GM08714 (cell line): ENCODE data around the gene FMOD.

ENCODE experiments used
- H3K4me3 ChIP-seq: fragments of 200-500 bp; sonication (Bioruptor generic); 2 replicates; pipeline ENCODE4 v1.5.1; 2014; ENCODE audit warnings: mild to moderate bottlenecking, low read length, inconsistent platforms
- ZNF274 ChIP-seq: IDR thresholded peaks from 2 replicates; pipeline ENCODE4 v1.6.1; 2012; ENCODE audit warnings: mild to moderate bottlenecking, low read depth, low read length

Gene FMOD

DNA sequence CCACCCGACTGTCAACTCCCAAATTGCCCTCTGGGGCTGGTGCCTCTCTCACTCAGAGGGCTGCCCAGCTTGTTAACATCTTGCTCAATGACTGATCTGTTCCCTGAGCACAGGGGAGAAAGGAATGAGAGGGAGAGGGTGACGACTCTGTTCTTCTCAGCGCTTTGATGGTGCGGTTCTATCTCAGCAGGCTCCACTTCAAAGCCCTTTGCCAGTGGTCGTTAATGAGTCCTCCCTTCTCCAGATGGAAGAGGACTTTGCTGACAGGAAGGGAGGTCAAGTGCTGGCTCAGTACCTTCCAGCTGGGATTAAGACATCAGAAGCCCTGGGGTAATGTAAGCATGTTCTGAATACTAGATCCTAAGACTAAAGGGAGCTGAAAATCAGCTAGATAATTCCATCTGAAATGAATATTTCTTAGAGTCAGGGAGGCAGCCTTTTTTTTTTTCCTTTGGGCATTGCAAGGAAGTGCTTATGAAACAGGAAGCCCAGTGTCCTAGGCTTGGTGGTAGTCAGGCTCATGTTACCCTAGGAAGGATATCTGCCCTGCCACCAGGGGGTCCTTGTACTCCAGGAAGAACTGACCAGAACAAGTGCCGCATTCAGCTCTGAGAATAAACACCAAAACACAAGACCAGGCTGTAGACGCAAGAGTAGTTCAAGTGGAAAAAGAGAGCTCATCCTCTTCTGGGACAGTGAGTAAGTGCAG lies 4.7 kb downstream of the FMOD start:
- no peak overlapping the region for H3K4me3 ChIP-seq
- no peak for TF ChIP-seq ZNF274

DNA sequence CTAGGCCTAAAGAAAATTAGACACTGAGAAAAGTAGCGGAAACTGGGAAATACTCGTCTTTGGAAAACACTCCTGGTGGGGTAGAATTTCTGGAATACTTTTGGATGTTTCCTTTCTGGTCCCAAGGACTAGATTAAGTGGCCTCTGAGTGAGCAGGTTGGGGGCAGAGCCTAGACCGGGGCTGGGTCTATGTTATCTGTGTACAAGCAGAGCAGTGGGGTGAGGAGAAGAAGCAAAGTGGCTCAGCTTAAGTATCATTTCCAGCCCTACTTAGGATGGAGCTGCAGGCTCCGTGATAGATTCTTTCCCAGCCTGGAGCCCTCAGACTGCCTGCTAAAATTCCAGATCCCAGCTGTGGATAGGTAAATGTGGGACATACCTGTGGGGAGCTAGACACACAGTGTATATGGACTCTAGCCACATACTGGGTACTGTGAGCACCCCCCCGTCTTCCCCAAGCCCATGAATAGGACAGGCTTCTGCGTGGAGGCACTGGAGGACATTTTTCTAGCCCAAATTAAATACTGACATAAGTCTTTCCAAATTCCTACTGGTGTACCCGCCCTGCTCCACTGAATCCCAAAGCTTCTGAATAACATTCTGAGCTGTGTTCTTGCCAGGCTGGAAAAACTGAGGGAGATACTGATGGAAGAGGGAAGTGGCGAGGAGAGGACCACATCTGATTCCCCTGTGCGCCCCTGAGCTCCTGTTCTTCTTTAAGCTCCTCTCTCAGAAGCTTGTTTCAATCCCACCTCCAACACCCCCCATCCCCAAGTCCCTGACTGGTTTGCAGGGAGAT lies 6.8 kb downstream of the FMOD start:
- no peak overlapping the region for H3K4me3 ChIP-seq
- TF ChIP-seq ZNF274: no peak

DNA sequence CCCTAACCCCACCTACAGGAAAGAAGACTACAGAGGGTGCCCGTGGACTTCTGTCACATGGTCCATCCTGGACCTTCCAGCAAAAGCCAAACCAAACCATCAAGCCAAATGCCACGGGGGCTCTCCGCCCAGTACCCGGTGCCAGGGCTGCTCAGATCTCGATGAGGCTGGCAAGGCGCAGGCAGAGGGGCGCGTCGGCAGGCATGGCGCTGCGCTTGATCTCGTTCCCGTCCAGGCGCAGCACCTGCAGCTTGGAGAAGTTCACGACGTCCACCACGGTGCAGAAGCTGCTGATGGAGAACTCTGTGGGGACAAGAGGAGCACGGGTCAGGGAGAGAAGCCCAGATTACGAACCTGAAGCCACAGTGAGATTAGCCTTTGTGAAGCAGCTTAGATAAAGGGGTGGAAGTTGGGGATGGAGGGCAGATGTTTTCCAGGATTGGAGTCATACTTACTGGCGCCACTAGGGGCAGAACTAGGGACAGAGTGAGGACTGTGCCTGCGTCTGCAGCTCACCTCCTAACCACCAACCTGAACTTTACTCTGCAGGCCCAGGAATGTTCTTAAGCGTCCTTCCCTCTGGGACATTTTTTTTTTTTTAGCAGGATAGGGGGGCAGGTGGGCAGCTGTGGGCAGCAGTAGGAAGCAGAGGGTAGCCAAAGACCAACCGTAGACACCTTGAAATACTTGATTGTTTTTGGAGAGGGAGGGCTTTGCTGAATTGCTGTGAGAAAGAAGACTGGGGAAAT lies 8.6 kb downstream of the FMOD start:
- no peak for TF ChIP-seq ZNF274

DNA sequence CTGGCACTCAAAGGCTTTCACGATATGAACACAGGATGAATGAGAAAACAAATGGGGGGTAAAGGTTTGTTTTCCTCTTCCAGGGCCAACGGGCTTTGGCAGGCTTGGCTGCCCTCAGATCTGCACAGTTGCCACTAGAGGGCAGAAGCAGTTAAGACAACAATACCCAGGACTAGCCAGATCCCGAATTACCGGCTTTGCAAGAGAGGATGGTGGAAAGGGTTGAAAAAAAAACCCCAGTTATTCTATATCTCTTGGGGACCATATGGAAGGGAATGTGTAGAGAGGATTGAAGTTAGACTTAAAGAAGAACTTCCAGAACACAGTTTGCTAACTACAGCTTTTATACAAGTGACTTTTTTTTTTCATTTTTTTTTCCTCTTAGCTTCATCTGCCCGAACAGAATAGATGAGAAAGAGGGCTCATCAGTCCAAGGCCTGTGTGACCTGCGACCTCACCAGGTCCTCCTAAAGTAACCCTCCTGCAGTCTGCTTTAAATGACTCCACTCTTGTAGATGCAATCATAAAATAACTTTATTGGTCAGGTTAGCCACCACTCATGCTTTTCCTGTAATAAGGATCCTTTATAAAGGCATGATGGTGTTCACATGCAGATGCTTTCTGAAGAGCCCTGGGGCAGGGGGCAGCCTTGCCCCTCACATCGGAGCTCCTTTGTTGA lies 10.7 kb downstream of the FMOD start:
- no peak overlapping the region for H3K4me3 ChIP-seq
- no peak for TF ChIP-seq ZNF274

More for the DNA sequence above, 8.6 kb downstream of the FMOD start:
- H3K4me3 ChIP-seq: no peak overlapping the region

DNA sequence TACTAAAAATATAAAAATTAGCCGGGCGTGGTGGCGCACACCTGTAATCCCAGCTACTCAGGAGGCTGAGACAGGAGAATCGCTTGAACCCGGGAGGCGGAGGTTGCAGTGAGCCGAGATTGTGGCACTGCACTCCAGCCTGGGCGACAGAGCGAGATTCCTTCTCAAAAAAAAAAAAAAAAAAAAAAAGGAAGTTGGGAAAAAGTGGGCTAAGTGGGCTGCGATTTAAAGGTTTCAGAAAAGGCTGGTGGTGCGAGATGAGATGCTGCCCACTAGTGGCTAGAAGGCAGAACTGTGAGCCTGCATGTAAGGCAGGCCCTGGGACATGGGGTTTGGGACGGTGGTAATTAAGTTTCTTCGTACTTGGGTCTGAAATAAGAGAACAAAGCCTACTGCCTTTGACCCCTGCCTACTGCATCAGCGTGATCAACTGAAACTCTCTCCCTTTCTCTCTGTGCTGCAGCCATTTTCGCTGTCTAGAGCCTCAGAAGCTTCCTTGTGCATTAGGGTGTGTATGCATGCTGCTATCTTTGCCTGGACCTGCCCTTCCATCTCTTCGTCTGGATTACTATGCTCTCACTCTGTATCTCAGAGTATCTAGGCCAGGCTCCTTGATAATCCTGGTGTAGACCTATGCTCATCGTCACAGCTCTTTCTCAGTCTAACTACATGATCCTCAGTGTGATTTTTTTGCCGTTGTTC lies 12.4 kb downstream of the FMOD start:
- no peak overlapping the region for H3K4me3 ChIP-seq
- TF ChIP-seq ZNF274: no peak

DNA sequence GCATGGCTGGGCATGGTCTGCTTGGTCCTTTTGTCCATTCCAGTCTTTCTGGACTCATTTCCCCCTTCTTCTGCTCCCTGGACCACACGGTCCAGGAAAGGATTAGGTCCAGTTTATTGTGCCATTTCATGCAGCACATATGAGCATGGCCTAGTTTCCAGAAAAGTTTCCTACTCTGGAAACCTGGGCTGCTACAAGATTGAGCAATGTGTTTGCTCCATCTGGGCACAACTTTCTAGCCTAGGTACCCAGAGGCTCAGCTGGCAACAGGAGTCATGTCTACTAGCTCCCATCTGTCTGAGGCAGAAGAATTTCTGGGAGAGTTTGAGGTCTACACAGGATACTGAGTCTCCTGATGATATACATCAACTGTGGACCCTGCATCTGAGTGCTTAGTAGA lies 14.8 kb downstream of the FMOD start:
- TF ChIP-seq ZNF274: no peak
- no peak overlapping the region for H3K4me3 ChIP-seq

DNA sequence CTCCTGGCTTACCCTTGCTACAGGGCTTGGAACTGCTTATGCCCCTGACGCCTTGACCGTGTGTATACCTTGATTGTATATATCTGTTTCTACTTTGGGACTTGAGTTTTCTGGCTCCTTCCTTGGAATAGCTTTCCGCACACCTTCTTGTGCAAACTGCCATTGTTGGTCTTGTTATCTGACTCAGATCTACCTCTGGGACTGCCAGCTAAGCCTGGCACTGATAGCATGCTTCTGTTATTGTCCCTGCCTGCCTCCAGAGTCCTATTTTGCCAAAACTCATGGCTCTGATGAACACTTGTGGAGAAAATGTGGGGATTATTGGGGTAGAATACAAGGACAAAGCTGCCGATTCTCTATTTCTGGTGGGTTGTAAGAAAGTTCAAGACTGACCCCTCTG lies 15.4 kb downstream of the FMOD start:
- TF ChIP-seq ZNF274: no peak
- H3K4me3 ChIP-seq: no peak overlapping the region

DNA sequence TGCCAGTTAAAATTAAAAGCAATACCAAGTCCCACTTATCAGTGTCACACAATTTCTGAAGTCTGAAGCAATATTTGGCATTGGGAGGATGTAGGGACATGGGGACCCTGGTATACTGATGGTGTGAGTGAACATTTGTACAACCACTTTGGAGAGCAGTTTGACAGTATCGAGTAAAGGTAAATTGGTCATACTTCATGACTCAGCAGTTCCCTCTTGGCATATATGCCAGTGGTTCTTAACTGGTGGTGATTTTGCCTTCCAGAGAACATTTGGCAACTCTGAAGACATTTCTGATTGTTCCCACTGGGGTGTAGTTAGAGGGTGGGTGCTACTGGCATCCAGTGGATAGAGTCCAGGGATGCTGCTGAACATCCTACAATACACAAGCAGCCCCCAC lies 19.7 kb downstream of the FMOD start:
- no peak overlapping the region for H3K4me3 ChIP-seq
- TF ChIP-seq ZNF274: no peak

DNA sequence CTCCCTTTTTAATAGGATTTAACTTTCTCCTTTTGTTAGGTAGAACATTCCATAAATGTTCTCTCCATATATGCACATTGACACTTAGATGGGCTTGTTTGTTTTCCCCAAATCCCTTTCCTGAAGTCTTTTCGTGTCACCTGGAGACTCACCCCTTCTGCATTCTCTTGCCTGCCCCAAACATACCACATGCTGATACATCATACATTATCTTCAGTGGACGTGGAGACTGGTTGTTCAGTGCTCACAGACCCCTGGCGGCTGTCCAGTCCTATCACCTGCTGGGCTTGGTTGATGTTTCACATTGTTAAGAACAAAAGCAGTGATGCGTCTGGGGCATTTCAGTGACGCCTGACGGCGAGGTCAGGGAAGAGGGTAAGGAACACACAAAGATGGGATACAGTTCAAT lies 22.2 kb downstream of the FMOD start:
- TF ChIP-seq ZNF274: no peak
- H3K4me3 ChIP-seq: no peak overlapping the region

DNA sequence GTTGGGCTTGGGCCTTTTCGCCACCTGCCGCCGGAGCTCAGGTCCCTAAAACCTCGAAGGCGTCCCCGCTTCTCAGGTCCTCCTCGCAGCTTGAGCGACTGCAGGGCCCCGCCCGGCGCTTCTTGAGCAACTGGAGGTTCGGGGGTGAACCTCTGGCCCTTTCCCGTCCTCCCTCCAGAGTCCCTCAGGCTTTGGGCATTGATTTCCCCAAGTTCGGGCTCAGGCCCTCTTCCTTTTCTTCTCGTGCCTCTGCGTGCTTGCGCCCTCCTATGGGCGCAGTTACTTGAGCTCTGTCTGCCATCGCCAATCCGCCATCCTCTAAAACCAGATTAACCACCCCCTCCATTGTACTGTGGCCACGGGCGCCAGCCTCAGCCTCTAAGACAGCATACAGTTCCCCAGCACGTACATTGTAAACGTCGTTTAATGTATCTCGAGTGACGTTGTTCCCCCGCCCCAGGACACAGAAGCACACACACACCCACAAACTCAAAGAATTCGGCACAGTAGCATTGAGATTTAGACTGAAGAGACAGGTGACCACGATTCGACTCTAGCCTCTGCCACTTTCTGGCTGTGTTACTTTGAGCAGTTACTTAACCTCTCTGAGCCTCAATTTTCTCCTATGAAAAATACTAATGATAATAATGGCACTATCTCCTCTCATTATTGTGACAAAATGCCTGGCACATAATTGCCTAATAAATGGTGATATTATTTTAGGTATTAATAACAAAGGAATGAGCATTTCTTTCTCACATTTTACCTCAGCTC lies 23.1 kb downstream of the FMOD start:
- peak overlapping the region; percentile 34; the same call in 1 of the 2 replicates for H3K4me3 ChIP-seq
- TF ChIP-seq ZNF274: no peak

DNA sequence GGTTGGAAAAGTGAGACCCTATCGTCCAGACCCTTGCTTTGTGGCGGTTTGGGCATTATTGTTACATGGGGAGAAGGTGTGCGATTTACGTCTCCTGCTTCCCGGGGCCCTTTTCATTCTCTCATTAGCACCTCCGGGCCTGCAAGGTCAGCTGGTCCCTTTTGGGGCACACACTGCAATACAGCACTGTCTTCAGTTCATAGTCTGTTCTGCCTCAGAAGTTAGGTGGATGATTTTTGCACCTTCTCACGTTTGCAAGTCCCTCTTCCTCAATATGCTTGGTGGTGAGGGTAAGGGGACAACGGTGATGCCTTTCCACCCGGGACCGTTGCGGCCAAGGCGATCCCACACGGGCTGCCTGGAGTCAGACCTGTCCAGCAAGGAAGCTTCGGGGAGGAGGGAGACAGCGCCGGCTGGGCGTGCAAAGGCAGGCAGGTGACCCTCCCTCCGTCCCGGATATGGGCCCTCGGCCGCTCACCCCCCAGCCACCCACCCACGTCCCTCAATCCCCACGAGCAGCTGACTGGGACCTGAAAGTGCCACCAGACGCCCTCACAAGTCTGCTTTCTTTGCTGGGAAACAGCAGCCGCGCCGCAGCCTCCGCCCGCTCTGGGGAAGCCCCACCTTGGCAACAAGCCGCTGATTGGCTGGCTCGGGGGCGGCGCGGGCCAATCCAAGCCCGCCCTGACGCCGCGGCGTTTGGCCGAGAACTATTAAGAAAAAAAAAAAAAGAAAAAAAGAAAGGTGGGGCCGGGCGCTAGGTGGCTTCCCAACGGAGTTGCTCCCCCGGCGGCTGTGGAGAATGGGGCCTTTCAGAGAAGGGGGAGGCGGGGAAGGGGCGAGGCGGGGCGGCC lies 23.9 kb downstream of the FMOD start:
- no peak for TF ChIP-seq ZNF274
- H3K4me3 ChIP-seq: peak overlapping the region; percentile 34; the same call in 1 of the 2 replicates
